Measurements from ENCODE around the gene TMEM239.

TMEM239 gene

DNA sequence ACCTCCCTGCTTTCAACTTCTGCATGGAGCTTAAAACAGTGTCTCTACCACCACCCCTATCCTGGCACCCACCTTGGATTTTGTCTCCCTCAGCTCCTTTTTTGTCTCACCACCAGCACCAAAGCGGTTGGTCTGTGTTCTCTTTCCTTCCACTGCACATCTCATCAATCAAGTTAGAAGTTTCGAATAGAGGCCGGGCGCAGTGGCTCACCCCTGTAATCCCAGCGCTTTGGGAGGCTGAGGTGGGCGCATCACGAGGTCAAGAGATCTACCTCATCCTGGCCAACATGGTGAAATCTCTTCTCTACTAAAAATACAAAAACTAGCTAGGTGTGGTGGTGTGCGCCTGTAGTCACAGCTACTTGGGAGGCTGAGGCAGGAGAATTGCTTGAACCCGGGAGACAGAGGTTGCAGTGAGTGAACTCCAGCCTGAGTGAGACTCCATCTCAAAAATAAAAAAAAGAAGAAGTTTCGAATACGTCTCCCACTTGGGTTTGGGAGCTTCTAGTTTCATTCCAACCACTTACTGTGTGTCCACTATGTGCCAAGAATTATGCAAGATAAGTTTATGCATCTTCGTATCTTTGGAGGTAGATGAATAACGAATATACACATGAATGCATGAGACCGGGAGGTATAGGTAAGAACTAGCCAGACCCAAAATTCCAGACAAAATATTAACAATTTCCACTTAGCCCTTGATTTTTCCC, 18.4 kb downstream of the TMEM239 start:
- no peaks in the 10 kb centered on the region for H3K9me3 ChIP-seq
- H3K27me3 ChIP-seq: no peaks in the 10 kb centered on the region
- TF ChIP-seq, protein P1, sequence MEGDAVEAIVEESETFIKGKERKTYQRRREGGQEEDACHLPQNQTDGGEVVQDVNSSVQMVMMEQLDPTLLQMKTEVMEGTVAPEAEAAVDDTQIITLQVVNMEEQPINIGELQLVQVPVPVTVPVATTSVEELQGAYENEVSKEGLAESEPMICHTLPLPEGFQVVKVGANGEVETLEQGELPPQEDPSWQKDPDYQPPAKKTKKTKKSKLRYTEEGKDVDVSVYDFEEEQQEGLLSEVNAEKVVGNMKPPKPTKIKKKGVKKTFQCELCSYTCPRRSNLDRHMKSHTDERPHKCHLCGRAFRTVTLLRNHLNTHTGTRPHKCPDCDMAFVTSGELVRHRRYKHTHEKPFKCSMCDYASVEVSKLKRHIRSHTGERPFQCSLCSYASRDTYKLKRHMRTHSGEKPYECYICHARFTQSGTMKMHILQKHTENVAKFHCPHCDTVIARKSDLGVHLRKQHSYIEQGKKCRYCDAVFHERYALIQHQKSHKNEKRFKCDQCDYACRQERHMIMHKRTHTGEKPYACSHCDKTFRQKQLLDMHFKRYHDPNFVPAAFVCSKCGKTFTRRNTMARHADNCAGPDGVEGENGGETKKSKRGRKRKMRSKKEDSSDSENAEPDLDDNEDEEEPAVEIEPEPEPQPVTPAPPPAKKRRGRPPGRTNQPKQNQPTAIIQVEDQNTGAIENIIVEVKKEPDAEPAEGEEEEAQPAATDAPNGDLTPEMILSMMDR (IDR thresholded peaks at IDR 0.05; ENCODE audit: low read depth, low read length): no peak
- 0 out of 2 replicates have a peak, but pooled peaks cover 4% of the 10 kb centered on the region for H3K36me3 ChIP-seq
- H3K4me3 ChIP-seq (ENCODE audit: low read depth, low read length): no peak overlapping the region
- no peak for DNase-seq
- H3K4me1 ChIP-seq: no peaks in the 10 kb centered on the region

DNA sequence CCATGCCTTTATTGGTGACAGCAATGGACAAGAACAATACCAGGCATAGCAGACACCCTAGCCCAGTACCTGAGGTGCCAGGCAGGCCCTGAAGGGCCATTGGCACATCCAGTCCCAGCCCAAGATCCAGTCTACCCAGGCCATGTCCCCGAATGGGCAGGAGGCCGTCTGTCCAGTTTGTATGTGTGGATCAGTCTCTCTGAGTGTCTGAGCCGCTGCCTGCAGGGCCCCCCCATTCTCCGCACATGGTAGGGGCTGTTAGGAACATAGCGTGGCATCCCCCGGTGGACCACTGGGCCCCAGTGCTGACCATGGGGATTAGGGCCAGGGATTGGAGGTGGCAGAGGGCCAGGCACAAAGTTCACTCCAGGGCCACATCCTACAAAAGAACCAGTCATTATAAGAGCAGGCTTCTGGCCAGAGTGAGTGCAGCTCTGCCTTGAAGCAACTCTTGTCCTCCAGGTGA, 19.2 kb downstream of the TMEM239 start:
- Histone ChIP-seq H3K27me3 (no peaks in the 10 kb centered on the region), H3K4me3 (ENCODE audit: low read depth, low read length) (no peak overlapping the region), H3K4me1 (no peaks in the 10 kb centered on the region), H3K36me3 (0 out of 2 replicates have a peak, but pooled peaks cover 4% of the 10 kb centered on the region), H3K9me3 (no peaks in the 10 kb centered on the region; the same call in 1 of the 2 replicates)
- TF ChIP-seq, protein P1 (IDR thresholded peaks at IDR 0.05; ENCODE audit: low read depth, low read length): no peak
- DNase-seq: no peak

DNA sequence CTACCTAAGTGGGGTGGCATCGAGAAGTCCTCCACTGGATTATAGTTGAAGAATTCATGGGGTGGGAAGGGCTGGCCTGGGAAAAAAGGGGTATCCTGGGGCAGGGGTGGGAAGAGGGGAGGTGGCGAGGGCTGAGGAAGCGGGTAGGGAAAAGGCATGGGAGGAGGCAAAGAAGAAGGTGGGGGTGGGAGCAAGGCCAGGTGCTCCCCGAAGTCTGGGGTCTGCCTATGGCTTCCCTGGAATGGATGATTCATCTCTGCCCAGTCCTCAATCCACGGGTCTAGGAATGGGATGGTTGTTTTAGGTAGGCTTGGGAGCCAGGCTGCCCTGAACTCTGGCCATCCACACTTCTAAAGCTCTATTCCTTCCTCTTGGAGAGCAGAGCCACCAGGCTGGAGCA, 19.9 kb downstream of the TMEM239 start:
- Histone ChIP-seq H3K4me1 (no peaks in the 10 kb centered on the region), H3K9me3 (no peaks in the 10 kb centered on the region; the same call in 1 of the 2 replicates), H3K4me3 (ENCODE audit: low read depth, low read length) (no peak overlapping the region), H3K36me3 (0 out of 2 replicates have a peak, but pooled peaks cover 4% of the 10 kb centered on the region), H3K27me3 (no peaks in the 10 kb centered on the region)
- TF ChIP-seq, protein P1 (IDR thresholded peaks at IDR 0.05; ENCODE audit: low read depth, low read length): no peak
- no peak for DNase-seq

DNA sequence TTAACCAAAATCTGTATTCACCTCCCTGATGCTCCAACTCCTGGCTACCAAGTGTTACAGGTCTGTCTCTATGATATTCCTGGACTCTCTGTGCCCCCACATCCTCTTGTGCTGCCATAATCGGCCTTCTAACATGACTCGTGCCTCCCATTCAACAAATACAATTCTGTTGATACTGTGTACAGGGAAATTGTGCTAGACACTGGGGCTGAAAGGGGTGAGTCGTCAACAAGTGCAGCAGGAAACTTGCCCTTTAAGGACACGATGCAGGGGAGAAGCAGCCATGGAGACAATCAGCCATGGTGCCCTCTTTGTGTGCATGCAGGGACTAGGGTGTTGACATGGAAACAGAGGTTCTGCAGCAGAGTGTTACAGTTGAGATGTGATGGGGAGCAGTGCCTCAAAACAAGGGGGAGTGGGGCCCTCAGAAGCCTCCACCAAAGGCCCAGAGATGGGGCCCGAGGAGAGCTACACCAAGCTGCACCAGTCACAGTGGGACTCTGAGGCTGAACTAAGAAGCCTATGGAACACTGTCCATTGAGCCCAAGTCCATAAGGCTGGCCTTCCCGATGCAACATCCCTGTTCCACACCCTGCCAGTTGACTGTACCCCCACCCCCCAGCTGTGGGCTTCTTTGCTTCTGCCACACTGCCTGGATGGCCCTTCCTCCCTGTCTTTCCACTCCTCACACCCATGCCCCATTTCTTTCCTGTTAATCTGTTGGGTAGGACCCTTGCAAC, 21.2 kb downstream of the TMEM239 start:
- no peaks in the 10 kb centered on the region; the same call in 1 of the 2 replicates for H3K9me3 ChIP-seq
- TF ChIP-seq, protein P1 (IDR thresholded peaks at IDR 0.05; ENCODE audit: low read depth, low read length): no peak
- H3K4me1 ChIP-seq: no peaks in the 10 kb centered on the region
- H3K36me3 ChIP-seq: 0 out of 2 replicates have a peak, but pooled peaks cover 4% of the 10 kb centered on the region
- H3K4me3 ChIP-seq (ENCODE audit: low read depth, low read length): no peak overlapping the region
- no peak for DNase-seq
- no peaks in the 10 kb centered on the region for H3K27me3 ChIP-seq

DNA sequence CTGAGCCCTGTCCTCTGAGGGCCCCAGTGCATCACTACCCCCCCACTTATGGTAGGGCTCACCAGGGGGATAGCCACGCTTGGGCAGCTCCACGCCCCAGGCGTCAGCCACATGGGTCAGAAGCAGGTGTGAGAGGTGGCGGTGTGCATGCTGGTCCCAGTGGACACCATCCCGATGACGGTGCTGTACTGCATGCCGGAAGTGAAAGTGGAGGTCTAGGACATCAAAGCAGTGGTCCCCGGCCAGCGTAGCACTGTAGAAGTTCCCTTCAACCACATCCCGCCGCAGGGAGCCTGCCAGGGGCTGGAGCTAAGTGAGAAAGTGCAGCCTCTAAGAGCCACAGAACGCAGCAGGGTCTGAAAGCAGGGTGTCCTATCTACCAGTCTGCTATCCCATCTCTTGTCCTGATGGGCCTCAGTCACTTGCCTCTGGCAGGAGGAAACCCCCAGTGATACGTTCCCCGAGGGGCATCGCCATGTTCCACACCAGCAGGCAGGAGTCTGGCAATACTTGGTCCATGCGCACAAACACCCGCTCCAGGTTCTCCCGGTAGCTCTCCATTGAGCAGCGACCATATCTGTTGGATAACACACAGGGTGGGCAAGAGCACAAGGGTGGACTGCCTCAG, 22.1 kb downstream of the TMEM239 start:
- Histone ChIP-seq H3K9me3 (no peaks in the 10 kb centered on the region; the same call in 1 of the 2 replicates), H3K4me3 (ENCODE audit: low read depth, low read length) (no peak overlapping the region), H3K36me3 (0 out of 2 replicates have a peak, but pooled peaks cover 4% of the 10 kb centered on the region), H3K27me3 (no peaks in the 10 kb centered on the region), H3K4me1 (no peaks in the 10 kb centered on the region)
- no peak for DNase-seq
- TF ChIP-seq, protein P1 (IDR thresholded peaks at IDR 0.05; ENCODE audit: low read depth, low read length): no peak
